Measurements from ENCODE around the gene AMDHD2.

DNA sequence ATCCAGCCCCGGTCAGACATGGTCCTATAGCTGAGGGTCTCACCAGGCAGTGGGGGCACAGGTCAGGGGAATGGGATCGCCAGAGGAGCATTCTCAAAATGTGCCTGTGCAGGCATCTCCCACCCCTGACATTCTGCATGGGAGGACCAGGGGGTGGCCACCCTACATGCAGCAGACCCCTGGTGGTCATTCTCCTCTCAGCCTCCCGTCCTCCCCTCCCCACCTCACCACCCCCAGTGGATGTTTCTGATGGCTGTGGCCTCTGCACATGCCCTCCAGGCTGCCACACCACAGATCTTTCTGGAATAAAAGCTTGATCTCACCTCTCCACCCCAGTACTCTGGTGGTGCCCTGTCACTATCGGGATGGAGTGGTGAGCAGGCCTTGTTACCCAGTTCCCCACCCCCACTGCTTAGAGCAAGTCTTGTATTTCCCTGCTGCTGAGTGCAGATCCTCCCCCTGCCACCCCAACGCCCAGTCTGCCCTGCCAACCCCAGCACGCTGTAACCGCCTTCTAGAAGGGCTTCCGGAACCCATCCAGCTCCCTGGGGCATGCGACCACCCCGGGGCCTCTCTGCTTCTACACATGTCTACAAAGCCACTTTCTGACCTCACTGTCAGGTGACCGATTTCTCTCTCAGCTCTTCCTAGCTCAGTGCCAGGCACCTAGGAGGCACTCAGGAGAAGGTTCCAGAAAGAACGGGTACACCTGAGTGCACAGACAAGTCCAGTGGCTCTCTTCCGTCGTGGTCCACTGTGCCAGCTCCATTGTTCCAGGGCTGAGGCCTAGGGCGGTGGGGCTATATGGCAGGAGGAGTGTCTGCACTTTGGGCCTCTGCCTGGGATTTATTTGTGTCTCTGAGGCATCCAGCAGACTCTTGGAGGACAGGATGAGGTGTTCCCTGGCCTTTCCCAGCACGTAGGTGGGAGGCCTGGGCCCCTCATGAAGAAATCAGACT, 36.0 kb upstream of the AMDHD2 start:
- TF ChIP-seq, protein P1, sequence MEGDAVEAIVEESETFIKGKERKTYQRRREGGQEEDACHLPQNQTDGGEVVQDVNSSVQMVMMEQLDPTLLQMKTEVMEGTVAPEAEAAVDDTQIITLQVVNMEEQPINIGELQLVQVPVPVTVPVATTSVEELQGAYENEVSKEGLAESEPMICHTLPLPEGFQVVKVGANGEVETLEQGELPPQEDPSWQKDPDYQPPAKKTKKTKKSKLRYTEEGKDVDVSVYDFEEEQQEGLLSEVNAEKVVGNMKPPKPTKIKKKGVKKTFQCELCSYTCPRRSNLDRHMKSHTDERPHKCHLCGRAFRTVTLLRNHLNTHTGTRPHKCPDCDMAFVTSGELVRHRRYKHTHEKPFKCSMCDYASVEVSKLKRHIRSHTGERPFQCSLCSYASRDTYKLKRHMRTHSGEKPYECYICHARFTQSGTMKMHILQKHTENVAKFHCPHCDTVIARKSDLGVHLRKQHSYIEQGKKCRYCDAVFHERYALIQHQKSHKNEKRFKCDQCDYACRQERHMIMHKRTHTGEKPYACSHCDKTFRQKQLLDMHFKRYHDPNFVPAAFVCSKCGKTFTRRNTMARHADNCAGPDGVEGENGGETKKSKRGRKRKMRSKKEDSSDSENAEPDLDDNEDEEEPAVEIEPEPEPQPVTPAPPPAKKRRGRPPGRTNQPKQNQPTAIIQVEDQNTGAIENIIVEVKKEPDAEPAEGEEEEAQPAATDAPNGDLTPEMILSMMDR (IDR thresholded peaks at IDR 0.05): no peak
- TF ChIP-seq POLR2A (IDR thresholded peaks at IDR 0.05): no peak
